Measurements from ENCODE around the gene ARID1B.

Gene ARID1B

DNA sequence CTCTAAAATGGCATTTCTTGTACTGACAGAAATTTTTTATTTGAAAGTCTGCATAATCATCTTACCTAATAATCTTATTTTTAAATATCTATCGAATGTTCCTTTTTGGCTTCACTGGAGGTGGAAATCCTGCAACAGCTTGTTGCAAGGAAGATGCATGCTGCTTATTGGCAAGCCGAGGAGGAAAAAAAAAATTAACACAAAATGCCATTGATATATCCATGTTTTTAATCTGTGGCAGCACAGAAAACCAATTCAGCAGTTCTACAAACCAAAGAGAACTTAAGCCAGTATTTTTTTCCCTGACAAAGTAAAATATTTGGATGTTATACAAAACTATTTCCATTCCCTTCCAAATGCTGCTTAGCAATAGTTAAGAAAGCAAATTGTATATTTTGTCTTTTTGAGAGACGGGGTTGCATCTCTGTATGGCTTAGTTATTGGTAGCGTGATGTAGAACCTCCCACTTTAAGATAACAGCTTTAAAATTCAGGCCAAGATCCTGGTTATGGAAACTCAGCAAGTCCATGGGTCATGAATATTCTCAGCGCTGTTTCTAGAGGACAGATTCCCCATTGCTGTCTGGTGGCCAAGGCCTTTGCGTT lies 314.8 kb downstream of the ARID1B start:
- H3K36me3 ChIP-seq (ENCODE audit: control insufficient read depth, insufficient read depth, low read length) = peaks cover 1% of the 10 kb centered on the region
- H3K4me1 ChIP-seq (ENCODE audit: control insufficient read depth, insufficient read depth, low read length, poor library complexity, severe bottlenecking) = no peaks in the 10 kb centered on the region
- no peaks in the 10 kb centered on the region for H3K27me3 ChIP-seq (replicated peaks; ENCODE audit: control insufficient read depth, insufficient read depth, low read length, poor library complexity, severe bottlenecking)
- no peak for DNase-seq
- H3K9me3 ChIP-seq (ENCODE audit: control insufficient read depth, low read length) = no peaks in the 10 kb centered on the region
- H3K27ac ChIP-seq (ENCODE audit: insufficient read depth, low read length, poor library complexity, severe bottlenecking) = no peak overlapping the region
- H3K4me3 ChIP-seq (ENCODE audit: insufficient read depth, low read depth, low read length, poor library complexity, severe bottlenecking) = no peak overlapping the region

- no peak overlapping the region for H3K27ac ChIP-seq (ENCODE audit: insufficient read depth, low read length, poor library complexity, severe bottlenecking)
- H3K36me3 ChIP-seq (ENCODE audit: control insufficient read depth, insufficient read depth, low read length) = no peaks in the 10 kb centered on the region
- no peaks in the 10 kb centered on the region for H3K4me1 ChIP-seq (ENCODE audit: control insufficient read depth, insufficient read depth, low read length, poor library complexity, severe bottlenecking)
- H3K9me3 ChIP-seq (ENCODE audit: control insufficient read depth, low read length) = no peaks in the 10 kb centered on the region
- DNase-seq = no peak
- H3K4me3 ChIP-seq (ENCODE audit: insufficient read depth, low read depth, low read length, poor library complexity, severe bottlenecking) = no peak overlapping the region
- no peaks in the 10 kb centered on the region for H3K27me3 ChIP-seq (replicated peaks; ENCODE audit: control insufficient read depth, insufficient read depth, low read length, poor library complexity, severe bottlenecking)
These were observed 315.6 kb downstream of the ARID1B start for GRCh38 chr6:157092736-157093135.

DNA sequence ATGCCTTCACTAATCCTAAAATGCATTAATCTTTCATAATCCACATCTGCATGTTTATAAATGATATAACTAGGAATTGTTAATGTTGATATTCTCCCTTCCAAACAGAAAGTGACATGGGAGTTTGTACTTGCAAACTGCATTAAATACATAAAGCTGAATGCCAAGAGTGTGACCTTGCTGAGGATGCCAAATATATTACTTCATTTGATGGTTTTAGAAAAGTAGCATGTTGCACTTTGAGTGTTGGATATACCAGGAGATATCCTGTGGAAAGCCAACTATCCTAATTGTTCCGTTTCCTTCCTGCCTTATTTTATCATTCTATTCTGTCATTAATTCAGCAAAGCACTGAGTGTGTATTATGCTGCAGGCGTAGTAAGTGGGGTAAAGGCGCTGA lies 316.4 kb downstream of the ARID1B start:
- Histone ChIP-seq H3K9me3 (ENCODE audit: control insufficient read depth, low read length) (no peaks in the 10 kb centered on the region), H3K4me3 (ENCODE audit: insufficient read depth, low read depth, low read length, poor library complexity, severe bottlenecking) (no peak overlapping the region), H3K4me1 (ENCODE audit: control insufficient read depth, insufficient read depth, low read length, poor library complexity, severe bottlenecking) (no peaks in the 10 kb centered on the region), H3K27me3 (replicated peaks; ENCODE audit: control insufficient read depth, insufficient read depth, low read length, poor library complexity, severe bottlenecking) (no peaks in the 10 kb centered on the region), H3K36me3 (ENCODE audit: control insufficient read depth, insufficient read depth, low read length) (no peaks in the 10 kb centered on the region), H3K27ac (ENCODE audit: insufficient read depth, low read length, poor library complexity, severe bottlenecking) (no peak overlapping the region)
- no peak for DNase-seq

DNA sequence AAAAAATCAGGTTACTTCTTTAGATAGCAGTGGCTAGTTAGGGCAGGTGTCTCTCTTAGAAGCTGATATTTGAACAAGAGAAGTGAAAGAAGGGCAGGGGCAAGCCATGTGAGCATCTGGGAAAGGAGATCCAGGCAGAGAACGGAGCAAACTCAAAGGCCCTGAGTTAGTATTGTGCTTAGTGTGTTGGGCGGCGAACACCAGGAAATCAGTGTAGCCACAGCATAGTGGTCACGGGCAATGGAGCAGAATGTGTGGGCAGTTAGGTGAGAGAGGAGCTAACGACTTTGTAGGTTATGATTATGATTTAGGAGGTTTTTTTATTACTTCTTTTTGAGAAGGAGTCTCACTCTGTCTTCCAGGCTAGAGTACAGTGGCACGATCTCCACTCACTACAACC lies 316.9 kb downstream of the ARID1B start:
- no peaks in the 10 kb centered on the region for H3K27me3 ChIP-seq (replicated peaks; ENCODE audit: control insufficient read depth, insufficient read depth, low read length, poor library complexity, severe bottlenecking)
- no peak overlapping the region for H3K27ac ChIP-seq (ENCODE audit: insufficient read depth, low read length, poor library complexity, severe bottlenecking)
- H3K9me3 ChIP-seq (ENCODE audit: control insufficient read depth, low read length) = no peaks in the 10 kb centered on the region
- no peak for DNase-seq
- no peak overlapping the region for H3K4me3 ChIP-seq (ENCODE audit: insufficient read depth, low read depth, low read length, poor library complexity, severe bottlenecking)
- no peaks in the 10 kb centered on the region for H3K36me3 ChIP-seq (ENCODE audit: control insufficient read depth, insufficient read depth, low read length)
- H3K4me1 ChIP-seq (ENCODE audit: control insufficient read depth, insufficient read depth, low read length, poor library complexity, severe bottlenecking) = no peaks in the 10 kb centered on the region

- H3K4me3 ChIP-seq (ENCODE audit: insufficient read depth, low read depth, low read length, poor library complexity, severe bottlenecking) = no peak overlapping the region
- no peaks in the 10 kb centered on the region for H3K9me3 ChIP-seq (ENCODE audit: control insufficient read depth, low read length)
- no peaks in the 10 kb centered on the region for H3K36me3 ChIP-seq (ENCODE audit: control insufficient read depth, insufficient read depth, low read length)
- H3K27ac ChIP-seq (ENCODE audit: insufficient read depth, low read length, poor library complexity, severe bottlenecking) = no peak overlapping the region
- H3K27me3 ChIP-seq (replicated peaks; ENCODE audit: control insufficient read depth, insufficient read depth, low read length, poor library complexity, severe bottlenecking) = no peaks in the 10 kb centered on the region
- DNase-seq = no peak
- H3K4me1 ChIP-seq (ENCODE audit: control insufficient read depth, insufficient read depth, low read length, poor library complexity, severe bottlenecking) = peaks cover 10% of the 10 kb centered on the region
These were observed 317.9 kb downstream of the ARID1B start for GRCh38 chr6:157095084-157095483.

GRCh38 chr6:157095569-157095968 lies 318.4 kb downstream of the ARID1B start:
- DNase-seq = no peak
- Histone ChIP-seq H3K9me3 (ENCODE audit: control insufficient read depth, low read length) (no peaks in the 10 kb centered on the region), H3K36me3 (ENCODE audit: control insufficient read depth, insufficient read depth, low read length) (no peaks in the 10 kb centered on the region), H3K4me3 (ENCODE audit: insufficient read depth, low read depth, low read length, poor library complexity, severe bottlenecking) (no peak overlapping the region), H3K27ac (ENCODE audit: insufficient read depth, low read length, poor library complexity, severe bottlenecking) (no peak overlapping the region), H3K4me1 (ENCODE audit: control insufficient read depth, insufficient read depth, low read length, poor library complexity, severe bottlenecking) (peaks cover 15% of the 10 kb centered on the region), H3K27me3 (replicated peaks; ENCODE audit: control insufficient read depth, insufficient read depth, low read length, poor library complexity, severe bottlenecking) (no peaks in the 10 kb centered on the region)

DNA sequence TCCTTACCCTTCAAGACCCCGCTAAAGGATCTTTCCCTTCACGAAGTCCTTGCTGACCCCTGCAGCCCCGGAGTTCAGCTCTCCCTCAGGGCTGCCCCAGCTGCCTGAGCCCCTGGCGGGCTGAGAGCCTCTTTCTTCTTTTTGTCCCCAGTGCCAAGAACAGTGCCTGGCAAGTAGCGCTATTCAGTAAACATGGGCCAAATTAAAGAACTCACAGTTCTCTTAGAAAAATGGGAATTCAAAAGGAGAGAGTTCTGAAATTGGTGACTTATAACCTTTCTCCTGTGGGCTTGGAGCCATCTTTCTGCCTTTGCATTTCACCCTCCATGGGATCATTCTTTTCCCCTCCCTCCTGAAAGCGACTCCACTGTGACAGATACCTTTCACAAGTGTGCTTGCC lies 318.9 kb downstream of the ARID1B start:
- Histone ChIP-seq H3K4me1 (ENCODE audit: control insufficient read depth, insufficient read depth, low read length, poor library complexity, severe bottlenecking) (peaks cover 15% of the 10 kb centered on the region), H3K36me3 (ENCODE audit: control insufficient read depth, insufficient read depth, low read length) (no peaks in the 10 kb centered on the region), H3K27me3 (replicated peaks; ENCODE audit: control insufficient read depth, insufficient read depth, low read length, poor library complexity, severe bottlenecking) (no peaks in the 10 kb centered on the region), H3K4me3 (ENCODE audit: insufficient read depth, low read depth, low read length, poor library complexity, severe bottlenecking) (no peak overlapping the region), H3K27ac (ENCODE audit: insufficient read depth, low read length, poor library complexity, severe bottlenecking) (no peak overlapping the region), H3K9me3 (ENCODE audit: control insufficient read depth, low read length) (no peaks in the 10 kb centered on the region)
- no peak for DNase-seq

GRCh38 chr6:157096522-157096921 lies 319.3 kb downstream of the ARID1B start:
- H3K4me1 ChIP-seq (ENCODE audit: control insufficient read depth, insufficient read depth, low read length, poor library complexity, severe bottlenecking) = peaks cover 15% of the 10 kb centered on the region
- no peaks in the 10 kb centered on the region for H3K9me3 ChIP-seq (ENCODE audit: control insufficient read depth, low read length)
- no peak overlapping the region for H3K27ac ChIP-seq (ENCODE audit: insufficient read depth, low read length, poor library complexity, severe bottlenecking)
- no peak for DNase-seq
- H3K36me3 ChIP-seq (ENCODE audit: control insufficient read depth, insufficient read depth, low read length) = no peaks in the 10 kb centered on the region
- H3K4me3 ChIP-seq (ENCODE audit: insufficient read depth, low read depth, low read length, poor library complexity, severe bottlenecking) = no peak overlapping the region
- H3K27me3 ChIP-seq (replicated peaks; ENCODE audit: control insufficient read depth, insufficient read depth, low read length, poor library complexity, severe bottlenecking) = no peaks in the 10 kb centered on the region

GRCh38 chr6:157097255-157097955 lies 320.2 kb downstream of the ARID1B start:
- no peaks in the 10 kb centered on the region for H3K27me3 ChIP-seq (replicated peaks; ENCODE audit: control insufficient read depth, insufficient read depth, low read length, poor library complexity, severe bottlenecking)
- H3K9me3 ChIP-seq (ENCODE audit: control insufficient read depth, low read length) = no peaks in the 10 kb centered on the region
- DNase-seq = no peak
- H3K4me3 ChIP-seq (ENCODE audit: insufficient read depth, low read depth, low read length, poor library complexity, severe bottlenecking) = no peak overlapping the region
- H3K4me1 ChIP-seq (ENCODE audit: control insufficient read depth, insufficient read depth, low read length, poor library complexity, severe bottlenecking) = peaks cover 15% of the 10 kb centered on the region
- no peak overlapping the region for H3K27ac ChIP-seq (ENCODE audit: insufficient read depth, low read length, poor library complexity, severe bottlenecking)
- H3K36me3 ChIP-seq (ENCODE audit: control insufficient read depth, insufficient read depth, low read length) = no peaks in the 10 kb centered on the region

- DNase-seq = no peak
- Histone ChIP-seq H3K36me3 (ENCODE audit: control insufficient read depth, insufficient read depth, low read length) (no peaks in the 10 kb centered on the region), H3K27me3 (replicated peaks; ENCODE audit: control insufficient read depth, insufficient read depth, low read length, poor library complexity, severe bottlenecking) (no peaks in the 10 kb centered on the region), H3K4me3 (ENCODE audit: insufficient read depth, low read depth, low read length, poor library complexity, severe bottlenecking) (no peak overlapping the region), H3K9me3 (ENCODE audit: control insufficient read depth, low read length) (no peaks in the 10 kb centered on the region), H3K4me1 (ENCODE audit: control insufficient read depth, insufficient read depth, low read length, poor library complexity, severe bottlenecking) (peaks cover 15% of the 10 kb centered on the region), H3K27ac (ENCODE audit: insufficient read depth, low read length, poor library complexity, severe bottlenecking) (no peak overlapping the region)
These were observed 321.8 kb downstream of the ARID1B start for GRCh38 chr6:157098999-157099398.
